Mucosa of descending colon (tissue), 3 donors: ENCODE measurements around the gene LENEP. TPM values are rescaled to one million over a fixed set of nuclear protein-coding genes. Genes with fewer than 3 reads are reported as not detected.
"Not testable (repeated sequence)": the region's sequence is repeated elsewhere in the genome, so short reads cannot be mapped to it uniquely, and the experiment has no call there.

Experiments
- ATAC-seq: fragments of 200-7000 bp; cut with Tn5 transposase; one replicate; pipeline ENCODE4 v1.9.1; 2020; ENCODE audit warnings: mild to moderate bottlenecking, moderate library complexity
- DNase-seq, 3 donors: peaks; one replicate each; pipeline ENCODE4 v3.0.0-alpha.2; 2020
- H3K36me3 ChIP-seq: fragments of 200-600 bp; one replicate; pipeline ENCODE4 v1.8.0; 2021; ENCODE audit warnings: low read depth, mild to moderate bottlenecking
- H3K4me1 ChIP-seq: fragments of 200-600 bp; one replicate; pipeline ENCODE4 v1.8.0; 2021; ENCODE audit warnings: low read depth, mild to moderate bottlenecking
- H3K4me3 ChIP-seq: fragments of 200-600 bp; one replicate; pipeline ENCODE4 v1.8.0; 2021; ENCODE audit warnings: mild to moderate bottlenecking
- H3K9me3 ChIP-seq: fragments of 200-600 bp; one replicate; pipeline ENCODE4 v1.8.0; 2021; ENCODE audit warnings: mild to moderate bottlenecking
- CTCF ChIP-seq: fragments of 200-600 bp; IDR thresholded peaks from one replicate; pipeline ENCODE4 v1.8.0; 2022; ENCODE audit warnings: antibody characterized with exemption, mild to moderate bottlenecking
- intact Hi-C, 2 donors: fragments of 100-400 bp; cut with DNase I in 1 of 2; cut with micrococcal nuclease in 1 of 2; formaldehyde crosslinking; loops; one replicate each; pipeline versions ENCODE4 v1.11.0 to v1.11.1; 2022; cut with DNase I, micrococcal nuclease
- total RNA-seq, 3 donors: library from RNA; stranded (reverse); fragmentation: NEBNext Ultra II Directional in 2 of 3; extraction: Animal tissue kit (Norgen Biotek cat#: 25700) in 2 of 3; gene quantifications; one replicate each; pipeline versions ENCODE4 v1.2.1 to v1.2.4, GENCODE V29; 2021 to 2023
- donor health status: DM: no; HTN: no; CAD: no; lungs with moderate emphysema.
- donor health status: DM: no; HTN: no; CAD: no.
- donor health status: DM: no; HTN: yes; CAD: no.

Gene LENEP
- total RNA-seq, 3 donors from 2014 or later, result 0.60 to 0.76 TPM; not detected in 1

GRCh38 chr1:154989195-154989860 is 4.1 kb upstream of the LENEP start:
- ATAC-seq, result peak; percentile 59
- no peak for TF ChIP-seq CTCF
- peaks cover 10% of the 10 kb centered on the region for H3K4me1 ChIP-seq
- no peaks in the 10 kb centered on the region for H3K9me3 ChIP-seq
- intact Hi-C loops, result no loop called here
- no peak overlapping the region for H3K4me3 ChIP-seq
- H3K36me3 ChIP-seq, result no peaks in the 10 kb centered on the region
- DNase-seq, result peak in 2 of 3 donors; percentile 22 to 30

GRCh38 chr1:154990276-154990675 is 3.1 kb upstream of the LENEP start:
- DNase-seq, result peak in 2 of 3 donors; percentile 13 to 39

GRCh38 chr1:154992721-154993571 is 440 bp upstream of the LENEP start:
- H3K36me3 ChIP-seq, result no peaks in the 10 kb centered on the region
- H3K4me1 ChIP-seq, result peaks cover 8% of the 10 kb centered on the region
- H3K4me3 ChIP-seq, result no peak overlapping the region
- ATAC-seq (peak; percentile 30), DNase-seq (peak in 2 of 3 donors; percentile 32 to 41)
- no peak for TF ChIP-seq CTCF
- intact Hi-C loops, result no loop called here
- no peaks in the 10 kb centered on the region for H3K9me3 ChIP-seq

More at GRCh38 chr1:154990276-154990675, 3.1 kb upstream of the LENEP start:
- H3K4me1 ChIP-seq, result peaks cover 8% of the 10 kb centered on the region
- no peak for ATAC-seq
- no peaks in the 10 kb centered on the region for H3K9me3 ChIP-seq
- H3K4me3 ChIP-seq, result no peak overlapping the region
- intact Hi-C loops, result no loop called here
- TF ChIP-seq CTCF, result no peak
- no peaks in the 10 kb centered on the region for H3K36me3 ChIP-seq

GRCh38 chr1:154994269-154994587 is 842 bp downstream of the LENEP start:
- Histone ChIP-seq H3K4me1 (peaks cover 12% of the 10 kb centered on the region), H3K36me3 (no peaks in the 10 kb centered on the region), H3K4me3 (no peak overlapping the region), H3K9me3 (no peaks in the 10 kb centered on the region)
- TF ChIP-seq CTCF, result no peak
- intact Hi-C loops, result no loop called here
- DNase-seq (no peak), ATAC-seq (no peak)

GRCh38 chr1:154994591-154994990 is 1.2 kb downstream of the LENEP start:
- ATAC-seq (no peak), DNase-seq (peak in 1 of 3 donors; percentile 15)
- H3K36me3 ChIP-seq, result no peaks in the 10 kb centered on the region
- no peak overlapping the region for H3K4me3 ChIP-seq
- H3K9me3 ChIP-seq, result no peaks in the 10 kb centered on the region
- no peak for TF ChIP-seq CTCF
- H3K4me1 ChIP-seq, result peaks cover 11% of the 10 kb centered on the region
- intact Hi-C loops, result no loop called here

GRCh38 chr1:154995301-154995983 is 2.1 kb downstream of the LENEP start:
- DNase-seq, result peak; percentile 20 to 74 (median 41)
- H3K36me3 ChIP-seq, ATAC-seq, H3K9me3 ChIP-seq, intact Hi-C loops, H3K4me3 ChIP-seq: not testable (repeated sequence)
- H3K4me1 ChIP-seq, result peaks cover 19% of the 10 kb centered on the region
